CD4-positive, alpha-beta T cell treated with Interleukin-10 for 1 hour (primary cell): Measurements from ENCODE around the gene MYLK.
"Not testable (repeated sequence)": the region's sequence is repeated elsewhere in the genome, so short reads cannot be mapped to it uniquely, and the experiment has no call there.

Experiments used
- DNase-seq: peaks from one replicate; pipeline ENCODE4 v3.0.0-alpha.2; 2020

MYLK gene

GRCh38 chr3:123884203-123884831 is at the start of gene MYLK:
Gene MYLK (minus strand): TSS chr3:123884332. CDS start chr3:123793841, 90,491 bp downstream.
- peak; percentile 30 for DNase-seq

- no peak for DNase-seq
These were observed 46.3 kb upstream of the MYLK start for GRCh38 chr3:123930445-123930844.

GRCh38 chr3:123929325-123929724 is 45.2 kb upstream of the MYLK start:
- no peak for DNase-seq

- no peak for DNase-seq
These were observed 42.3 kb upstream of the MYLK start for GRCh38 chr3:123926396-123926795.

GRCh38 chr3:123920868-123921267 is 36.7 kb upstream of the MYLK start:
- DNase-seq: no peak

GRCh38 chr3:123920383-123920782 is 36.3 kb upstream of the MYLK start:
- no peak for DNase-seq

GRCh38 chr3:123919353-123919752 is 35.2 kb upstream of the MYLK start:
- DNase-seq: no peak

- DNase-seq: no peak
These were observed 30.7 kb upstream of the MYLK start for GRCh38 chr3:123914829-123915228.

- no peak for DNase-seq
These were observed 25.7 kb upstream of the MYLK start for GRCh38 chr3:123909785-123910184.

- DNase-seq: no peak
These were observed 23.6 kb upstream of the MYLK start for GRCh38 chr3:123907720-123908119.

GRCh38 chr3:123899300-123899865 is 15.3 kb upstream of the MYLK start:
- no peak for DNase-seq

- no peak for DNase-seq
These were observed 8.9 kb upstream of the MYLK start for GRCh38 chr3:123893012-123893411.

- no peak for DNase-seq
These were observed 8.1 kb upstream of the MYLK start for GRCh38 chr3:123892195-123892594.

GRCh38 chr3:123890991-123891390 is 6.9 kb upstream of the MYLK start:
- DNase-seq: not testable (repeated sequence)

GRCh38 chr3:123890162-123890561 is 6.0 kb upstream of the MYLK start:
- DNase-seq: not testable (repeated sequence)

- DNase-seq: no peak
These were observed 861 bp upstream of the MYLK start for GRCh38 chr3:123884993-123885392.

- DNase-seq: no peak
These were observed 380 bp downstream of the MYLK start for GRCh38 chr3:123883701-123884202.

GRCh38 chr3:123883111-123883510 is 1.0 kb downstream of the MYLK start:
- no peak for DNase-seq

- no peak for DNase-seq
These were observed 2.4 kb downstream of the MYLK start for GRCh38 chr3:123881771-123882170.

GRCh38 chr3:123880998-123881561 is 3.1 kb downstream of the MYLK start:
- no peak for DNase-seq

- no peak for DNase-seq
These were observed 5.3 kb downstream of the MYLK start for GRCh38 chr3:123878807-123879206.

GRCh38 chr3:123877965-123878364 is 6.2 kb downstream of the MYLK start:
- DNase-seq: no peak

- no peak for DNase-seq
These were observed 6.7 kb downstream of the MYLK start for GRCh38 chr3:123877466-123877865.

GRCh38 chr3:123876858-123877257 is 7.3 kb downstream of the MYLK start:
- no peak for DNase-seq

- no peak for DNase-seq
These were observed 11.5 kb downstream of the MYLK start for GRCh38 chr3:123872621-123873020.
